ENCODE data around the gene NIFK. TPM values are rescaled to one million over a fixed set of nuclear protein-coding genes. Genes with fewer than 3 reads are reported as not detected.

NIFK gene
- total RNA-seq, 2 donors from 2014 or later = 57.7 to 66.6 TPM

- WGBS = 45% methylated on average over 12 of the region's 12 CpGs
Measured at GRCh38 chr2:121776885-121777698, 40.4 kb upstream of the NIFK start.

GRCh38 chr2:121776361-121776760 lies 39.7 kb upstream of the NIFK start:
- no peak for DNase-seq (ENCODE audit: low spot score)
- 77% methylated on average over 3 of the region's 3 CpGs for WGBS
- H3K27ac ChIP-seq = no peak overlapping the region
- intact Hi-C loops (cut with DNase I) = no loop called here
- H3K36me3 ChIP-seq = no peaks in the 10 kb centered on the region
- TF ChIP-seq CTCF (IDR thresholded peaks at IDR 0.05) (no peak), POLR2AphosphoS5 (IDR thresholded peaks at IDR 0.05) (no peak), POLR2A (IDR thresholded peaks at IDR 0.05) (no peak)
- no peaks in the 10 kb centered on the region for H3K9me3 ChIP-seq
- H3K4me1 ChIP-seq (replicated peaks) = no peaks in the 10 kb centered on the region
- no peaks in the 10 kb centered on the region for H3K27me3 ChIP-seq (replicated peaks; ENCODE audit: insufficient read depth)
- H3K4me3 ChIP-seq = no peak overlapping the region

More at GRCh38 chr2:121776885-121777698, 40.4 kb upstream of the NIFK start:
- intact Hi-C loops (cut with DNase I) = no loop called here
- Histone ChIP-seq H3K4me1 (replicated peaks) (no peaks in the 10 kb centered on the region), H3K27ac (no peak overlapping the region), H3K36me3 (no peaks in the 10 kb centered on the region), H3K9me3 (no peaks in the 10 kb centered on the region), H3K27me3 (replicated peaks; ENCODE audit: insufficient read depth) (no peaks in the 10 kb centered on the region), H3K4me3 (no peak overlapping the region)
- TF ChIP-seq CTCF (IDR thresholded peaks at IDR 0.05) (no peak), POLR2AphosphoS5 (IDR thresholded peaks at IDR 0.05) (no peak), POLR2A (IDR thresholded peaks at IDR 0.05) (no peak)
- DNase-seq (ENCODE audit: low spot score) = no peak

- DNase-seq (ENCODE audit: low spot score) = no peak
- TF ChIP-seq POLR2AphosphoS5 (IDR thresholded peaks at IDR 0.05) (no peak), POLR2A (IDR thresholded peaks at IDR 0.05) (no peak), CTCF (IDR thresholded peaks at IDR 0.05) (no peak)
- no peaks in the 10 kb centered on the region for H3K4me1 ChIP-seq (replicated peaks)
- no peak overlapping the region for H3K27ac ChIP-seq
- no peaks in the 10 kb centered on the region for H3K27me3 ChIP-seq (replicated peaks; ENCODE audit: insufficient read depth)
- no peaks in the 10 kb centered on the region for H3K9me3 ChIP-seq
- 85% methylated on average over 13 of the region's 13 CpGs for WGBS
- intact Hi-C loops (cut with DNase I) = no loop called here
- no peaks in the 10 kb centered on the region for H3K36me3 ChIP-seq
- H3K4me3 ChIP-seq = no peak overlapping the region
Measured at GRCh38 chr2:121774235-121774634, 37.6 kb upstream of the NIFK start.

- no peak for TF ChIP-seq CTCF (IDR thresholded peaks at IDR 0.05)
- intact Hi-C loops (cut with DNase I) = no loop called here
Measured at GRCh38 chr2:121771976-121772742, 35.5 kb upstream of the NIFK start.

More at GRCh38 chr2:121771976-121772742, 35.5 kb upstream of the NIFK start:
- 35% methylated on average over 6 of the region's 6 CpGs for WGBS
- no peak overlapping the region for H3K27ac ChIP-seq
- no peaks in the 10 kb centered on the region for H3K36me3 ChIP-seq
- DNase-seq (ENCODE audit: low spot score) = no peak
- no peaks in the 10 kb centered on the region for H3K4me1 ChIP-seq (replicated peaks)
- H3K4me3 ChIP-seq = no peak overlapping the region
- H3K9me3 ChIP-seq = no peaks in the 10 kb centered on the region
- H3K27me3 ChIP-seq (replicated peaks; ENCODE audit: insufficient read depth) = no peaks in the 10 kb centered on the region
